Esophagus squamous epithelium (tissue), 4 donors: ENCODE measurements around the gene GPRIN2.
"Not testable (repeated sequence)": the region's sequence is repeated elsewhere in the genome, so short reads cannot be mapped to it uniquely, and the experiment has no call there.

ENCODE experiments used
- POLR2A ChIP-seq, 4 donors: fragments of 450-650 bp; IDR thresholded peaks; one replicate each; pipeline ENCODE4 v1.6.1; 2017; ENCODE audit warnings: antibody characterized with exemption in 4 of 4, mild to moderate bottlenecking in 4 of 4, moderate library complexity in 3 of 4
- TF ChIP-seq, protein P1 (sequence below), 6 experiments: fragments of 450-650 bp in 4 of 6; fragments of 200-600 bp in 2 of 6; sonication (generic) in 2 of 6; IDR thresholded peaks; one replicate each; pipeline ENCODE4 v1.5.1; 2016 to 2019; ENCODE audit warnings: antibody characterized with exemption in 6 of 6, mild to moderate bottlenecking in 4 of 6, moderate library complexity in 4 of 6

DNA sequence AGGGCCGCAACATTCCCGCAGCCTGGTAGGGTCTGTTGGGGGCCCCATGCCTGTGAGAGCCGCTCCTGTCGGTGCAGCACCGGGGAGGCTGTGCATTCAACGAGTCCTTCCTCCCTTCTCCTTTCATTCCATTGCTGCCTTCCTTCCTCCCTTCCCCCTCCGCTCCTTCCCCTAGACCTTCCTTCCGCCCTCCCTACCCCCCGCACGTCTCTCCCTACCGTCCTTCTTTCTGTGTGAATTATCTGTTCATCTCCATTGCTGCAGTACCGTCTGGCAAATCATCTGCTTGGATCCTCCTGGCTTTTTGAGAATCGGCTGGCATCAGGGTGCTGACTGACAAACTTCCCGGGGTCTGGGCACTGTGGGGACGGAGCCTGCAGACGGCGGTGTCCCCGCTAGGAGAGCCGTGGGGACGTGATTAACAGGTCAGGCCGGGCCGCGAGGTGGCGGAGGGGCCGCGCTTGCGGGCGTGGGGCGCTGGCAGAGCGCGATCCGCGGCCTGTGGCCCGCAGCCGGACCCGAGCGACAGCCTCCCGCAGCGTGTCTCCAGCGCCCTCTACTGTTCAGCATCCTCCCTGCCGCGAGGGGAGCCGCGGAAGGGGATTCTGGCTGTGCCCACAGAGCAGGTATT is 41.3 kb upstream of the GPRIN2 start:
- TF ChIP-seq, protein P1, sequence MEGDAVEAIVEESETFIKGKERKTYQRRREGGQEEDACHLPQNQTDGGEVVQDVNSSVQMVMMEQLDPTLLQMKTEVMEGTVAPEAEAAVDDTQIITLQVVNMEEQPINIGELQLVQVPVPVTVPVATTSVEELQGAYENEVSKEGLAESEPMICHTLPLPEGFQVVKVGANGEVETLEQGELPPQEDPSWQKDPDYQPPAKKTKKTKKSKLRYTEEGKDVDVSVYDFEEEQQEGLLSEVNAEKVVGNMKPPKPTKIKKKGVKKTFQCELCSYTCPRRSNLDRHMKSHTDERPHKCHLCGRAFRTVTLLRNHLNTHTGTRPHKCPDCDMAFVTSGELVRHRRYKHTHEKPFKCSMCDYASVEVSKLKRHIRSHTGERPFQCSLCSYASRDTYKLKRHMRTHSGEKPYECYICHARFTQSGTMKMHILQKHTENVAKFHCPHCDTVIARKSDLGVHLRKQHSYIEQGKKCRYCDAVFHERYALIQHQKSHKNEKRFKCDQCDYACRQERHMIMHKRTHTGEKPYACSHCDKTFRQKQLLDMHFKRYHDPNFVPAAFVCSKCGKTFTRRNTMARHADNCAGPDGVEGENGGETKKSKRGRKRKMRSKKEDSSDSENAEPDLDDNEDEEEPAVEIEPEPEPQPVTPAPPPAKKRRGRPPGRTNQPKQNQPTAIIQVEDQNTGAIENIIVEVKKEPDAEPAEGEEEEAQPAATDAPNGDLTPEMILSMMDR (IDR thresholded peaks at IDR 0.05), result peak in 1 of 6 experiments; percentile 7
- not testable (repeated sequence) for TF ChIP-seq POLR2A (IDR thresholded peaks at IDR 0.05)
